ENCODE measurements around the gene CBLL1. TPM values are rescaled to one million over a fixed set of nuclear protein-coding genes. Genes with fewer than 3 reads are reported as not detected.

The CBLL1 gene
- total RNA-seq, 1 donor from 2014 or later: 26.0 TPM

DNA sequence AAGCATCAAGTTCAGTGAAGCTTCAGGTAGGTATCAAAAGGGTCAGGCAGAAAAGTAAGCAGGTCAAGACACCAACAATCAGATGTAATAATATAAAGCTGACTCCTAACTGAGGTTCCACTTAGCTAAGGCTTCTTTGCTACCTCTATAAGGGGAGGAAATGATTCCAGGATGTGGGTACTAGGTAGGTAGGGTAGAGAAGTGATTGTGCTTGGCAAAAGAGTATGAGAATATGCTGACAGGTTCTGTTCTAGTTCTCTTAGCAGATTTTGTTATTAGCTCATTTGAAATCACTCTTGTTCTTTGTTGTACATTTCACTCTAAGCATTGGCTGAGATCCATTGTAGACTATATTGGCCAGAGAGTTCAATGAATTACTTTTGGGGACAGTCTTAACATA, 40.7 kb upstream of the CBLL1 start:
- H3K4me3 ChIP-seq (ENCODE audit: low read depth, low read length): no peak overlapping the region
- no peak for TF ChIP-seq CTCF (conservative IDR thresholded peaks at IDR 0.05; ENCODE audit: low read depth, low read length)
- DNase-seq (ENCODE audit: low read depth): no peak

DNA sequence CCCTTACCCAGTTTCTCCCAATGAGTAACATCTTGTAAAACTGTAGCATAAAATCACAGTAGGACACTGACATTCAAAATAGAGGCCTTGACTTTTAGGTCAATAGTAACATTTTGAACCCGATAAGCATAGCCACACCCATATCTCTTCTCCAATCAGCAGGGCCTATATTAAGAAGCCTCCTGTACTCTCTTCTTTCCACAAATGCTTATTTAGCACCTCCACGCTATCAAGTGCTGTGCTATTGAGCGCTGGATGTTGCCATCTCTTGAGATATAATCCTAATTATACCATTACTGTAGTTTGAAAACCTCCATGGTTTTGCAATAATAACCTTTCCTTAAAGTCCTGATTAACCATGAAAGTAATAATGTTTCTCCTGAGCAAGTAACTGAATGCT, 40.1 kb upstream of the CBLL1 start:
- TF ChIP-seq CTCF (conservative IDR thresholded peaks at IDR 0.05; ENCODE audit: low read depth, low read length): no peak
- DNase-seq (ENCODE audit: low read depth): no peak

GRCh38 chr7:107708956-107709355, 35.0 kb upstream of the CBLL1 start:
- no peak for DNase-seq (ENCODE audit: low read depth)
- no peak for TF ChIP-seq CTCF (conservative IDR thresholded peaks at IDR 0.05; ENCODE audit: low read depth, low read length)
- H3K4me3 ChIP-seq (ENCODE audit: low read depth, low read length): no peak overlapping the region

More for the DNA sequence above, 40.1 kb upstream of the CBLL1 start:
- no peak overlapping the region for H3K4me3 ChIP-seq (ENCODE audit: low read depth, low read length)

GRCh38 chr7:107711301-107711700, 32.6 kb upstream of the CBLL1 start:
- no peak for TF ChIP-seq CTCF (conservative IDR thresholded peaks at IDR 0.05; ENCODE audit: low read depth, low read length)
- no peak for DNase-seq (ENCODE audit: low read depth)
- H3K4me3 ChIP-seq (ENCODE audit: low read depth, low read length): no peak overlapping the region

DNA sequence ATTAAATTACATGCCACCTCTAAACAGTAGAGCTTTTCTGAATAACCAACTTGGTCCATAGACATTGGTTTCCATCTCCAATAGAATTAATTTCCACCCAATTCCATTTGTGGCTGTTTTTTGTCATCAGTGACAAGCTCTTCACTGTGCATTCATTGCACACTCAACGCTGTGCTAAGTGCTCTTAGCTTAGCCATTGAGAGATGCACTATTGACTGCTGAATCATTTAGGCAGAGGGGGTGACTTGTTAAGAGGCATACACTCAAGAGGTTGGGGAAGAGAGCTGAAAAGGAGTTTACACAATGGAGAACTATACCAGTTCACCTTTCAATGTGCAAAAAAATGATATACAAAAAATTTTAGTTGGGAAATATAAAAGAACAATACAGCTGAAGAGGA, 31.9 kb upstream of the CBLL1 start:
- no peak for TF ChIP-seq CTCF (conservative IDR thresholded peaks at IDR 0.05; ENCODE audit: low read depth, low read length)

DNA sequence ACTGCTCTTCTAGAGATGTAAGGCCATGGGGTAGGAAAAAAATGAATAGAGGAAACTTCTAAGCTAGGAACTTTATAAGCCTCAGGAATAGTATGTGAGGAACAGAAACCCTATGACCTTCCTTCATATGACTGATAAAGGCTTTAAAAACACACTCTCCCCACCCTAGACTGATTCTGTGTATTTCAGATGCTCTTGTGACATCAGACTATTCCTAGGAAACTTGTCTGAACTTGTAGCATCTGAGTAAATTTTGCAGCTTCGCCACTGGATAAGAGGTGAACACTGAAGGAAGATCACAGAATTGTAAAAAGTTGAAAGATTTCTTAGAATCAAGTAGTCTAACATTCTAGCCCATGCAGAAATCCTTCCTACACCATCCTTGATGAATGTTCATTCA, 31.0 kb upstream of the CBLL1 start:
- H3K4me3 ChIP-seq (ENCODE audit: low read depth, low read length): no peak overlapping the region
- DNase-seq (ENCODE audit: low read depth): no peak
- TF ChIP-seq CTCF (conservative IDR thresholded peaks at IDR 0.05; ENCODE audit: low read depth, low read length): no peak

More for the DNA sequence above, 31.9 kb upstream of the CBLL1 start:
- no peak for DNase-seq (ENCODE audit: low read depth)
- H3K4me3 ChIP-seq (ENCODE audit: low read depth, low read length): no peak overlapping the region

GRCh38 chr7:107715531-107715930, 28.4 kb upstream of the CBLL1 start:
- no peak for DNase-seq (ENCODE audit: low read depth)
- H3K4me3 ChIP-seq (ENCODE audit: low read depth, low read length): no peak overlapping the region
- no peak for TF ChIP-seq CTCF (conservative IDR thresholded peaks at IDR 0.05; ENCODE audit: low read depth, low read length)
